HCT116 (cell line): ENCODE data around the gene CPEB1. TPM values are rescaled to one million over a fixed set of nuclear protein-coding genes. Genes with fewer than 3 reads are reported as not detected.

Experiments
- ATAC-seq: fragments of 200-7000 bp; cut with Tn5 transposase; 2 replicates; pipeline ENCODE4 v1.9.1; 2020; ENCODE audit warnings: mild to moderate bottlenecking, moderate library complexity
- BruUV-seq: library from RNA; stranded (reverse); fragments of 400-500 nt; replicated peaks from 2 replicates; lab custom pipeline; 2021; lab: Mats Ljungman, UMichigan
- CTCF ChIA-PET: fragments of 300-600 bp; sonication (Branson Sonifier 250); formaldehyde crosslinking; loops from one replicate; lab custom pipeline; 2021; ENCODE audit warnings: antibody characterized with exemption; lab: Charles Lee
- POLR2A ChIA-PET: fragments of 300-600, 350-600 bp; sonication (Branson Sonifier 250); formaldehyde crosslinking; loops from one replicate; lab custom pipeline; 2021; ENCODE audit warnings: antibody characterized with exemption; lab: Charles Lee
- RAD21 ChIA-PET, 2 experiments: fragments of 300-600 bp; sonication (Branson Sonifier 250); formaldehyde crosslinking; loops; one replicate each; lab custom pipeline; 2023; ENCODE audit warnings: low total read pairs in 2 of 2; ENCODE audit not compliant: uncharacterized antibody in 2 of 2, unreplicated experiment in 2 of 2, low non-redundant PET in 1 of 2; lab: Charles Lee
- DNase-seq: peaks from one replicate; pipeline ENCODE4 v3.0.0-alpha.2; 2010; ENCODE audit warnings: low read depth, low spot score
- H2AFZ ChIP-seq: fragments of 200-600 bp; shearing (Covaris generic), sonication (generic); 2 replicates; pipeline ENCODE4 v1.6.1; 2017; ENCODE audit warnings: low read depth, mixed run types, mixed read lengths, antibody characterized with exemption, low read length; ENCODE audit not compliant: poor library complexity, severe bottlenecking
- H3K27ac ChIP-seq: 2 replicates; pipeline ENCODE4 v1.5.1; 2012; ENCODE audit warnings: low read depth, low read length
- H3K27me3 ChIP-seq: fragments of 200-600 bp; sonication (generic); 2 replicates; pipeline ENCODE4 v1.6.1; 2016; ENCODE audit warnings: mixed run types, low read length, mixed read lengths; ENCODE audit not compliant: insufficient read depth
- H3K36me3 ChIP-seq, 2 experiments: fragments of 200-500 bp in 1 of 2; fragments of 200-600 bp in 1 of 2; sonication (Bioruptor generic) in 1 of 2; sonication (generic) in 1 of 2; 2 replicates each; pipeline versions ENCODE4 v1.5.1 to v1.6.1; 2014 to 2016; ENCODE audit warnings: low read length in 2 of 2, inconsistent platforms in 1 of 2, mixed read lengths in 1 of 2, mixed run types in 1 of 2; ENCODE audit not compliant: insufficient read depth in 2 of 2, control insufficient read depth in 1 of 2
- H3K4me1 ChIP-seq, 2 experiments: fragments of 200-600 bp in 1 of 2; sonication (generic) in 1 of 2; 2 replicates each; pipeline versions ENCODE4 v1.5.1 to v1.6.1; 2012 to 2017; ENCODE audit warnings: low read length in 2 of 2, inconsistent platforms in 1 of 2, mild to moderate bottlenecking in 1 of 2, mixed read lengths in 1 of 2, mixed run types in 1 of 2, moderate library complexity in 1 of 2; ENCODE audit not compliant: insufficient read depth in 2 of 2, control insufficient read depth in 1 of 2
- H3K4me2 ChIP-seq: fragments of 200-600 bp; sonication (generic); 2 replicates; pipeline ENCODE4 v1.6.1; 2017; ENCODE audit warnings: mixed run types, low read length, mixed read lengths
- H3K4me3 ChIP-seq, 2 experiments: fragments of 200-600 bp in 1 of 2; sonication (generic) in 1 of 2; replicated peaks in 1 of 2; 2 replicates each; pipeline ENCODE4 v1.5.1; 2011 to 2016; ENCODE audit warnings: low read length in 2 of 2, control low read depth in 1 of 2, low read depth in 1 of 2, mild to moderate bottlenecking in 1 of 2, mixed read lengths in 1 of 2, mixed run types in 1 of 2
- H3K79me2 ChIP-seq: fragments of 200-600 bp; sonication (generic); 2 replicates; pipeline ENCODE4 v1.6.1; 2017; ENCODE audit warnings: mild to moderate bottlenecking, mixed run types, low read length, moderate library complexity, mixed read lengths; ENCODE audit not compliant: insufficient read depth
- H3K9ac ChIP-seq: fragments of 200-600 bp; sonication (generic); 2 replicates; pipeline ENCODE4 v1.6.1; 2016; ENCODE audit warnings: low read length, mixed read lengths
- H3K9me2 ChIP-seq: fragments of 200-600 bp; sonication (generic), shearing (Covaris generic); 2 replicates; pipeline ENCODE4 v1.6.1; 2017; ENCODE audit warnings: mixed run types, mild to moderate bottlenecking, moderate library complexity; ENCODE audit not compliant: insufficient read depth
- H3K9me3 ChIP-seq, 2 experiments: fragments of 200-500 bp in 1 of 2; fragments of 200-600 bp in 1 of 2; sonication (Bioruptor generic) in 1 of 2; sonication (generic) in 1 of 2; 2 replicates each; pipeline ENCODE4 v1.6.1; 2014 to 2017; ENCODE audit warnings: low read length in 2 of 2, mixed read lengths in 2 of 2, inconsistent platforms in 1 of 2, low read depth in 1 of 2, mild to moderate bottlenecking in 1 of 2, mixed run types in 1 of 2, moderate library complexity in 1 of 2; ENCODE audit not compliant: control insufficient read depth in 1 of 2, insufficient read depth in 1 of 2
- H4K20me1 ChIP-seq: fragments of 200-600 bp; sonication (generic), shearing (Covaris generic); 2 replicates; pipeline ENCODE4 v1.6.1; 2017; ENCODE audit warnings: mixed run types, mild to moderate bottlenecking, moderate library complexity; ENCODE audit not compliant: insufficient read depth
- CBX3 ChIP-seq: IDR thresholded peaks from 2 replicates; pipeline ENCODE4 v1.6.1; 2012; ENCODE audit warnings: low read depth
- FOSL1 ChIP-seq: IDR thresholded peaks from 2 replicates; pipeline ENCODE4 v1.6.1; 2012; ENCODE audit warnings: low read depth
- JUND ChIP-seq: IDR thresholded peaks from 2 replicates; pipeline ENCODE4 v1.6.1; 2012
- POLR2A ChIP-seq: IDR thresholded peaks from 2 replicates; pipeline ENCODE4 v1.7.0; 2011; ENCODE audit warnings: borderline replicate concordance; ENCODE audit not compliant: insufficient read depth, insufficient read length; ENCODE audit errors: extremely low read depth
- POLR2AphosphoS5 ChIP-seq: IDR thresholded peaks from 2 replicates; pipeline ENCODE4 v1.6.1; 2011; ENCODE audit warnings: mild to moderate bottlenecking, low read depth, low read length, moderate library complexity
- SIN3A ChIP-seq: IDR thresholded peaks from 2 replicates; pipeline ENCODE4 v1.6.1; 2012; ENCODE audit warnings: low read depth
- SP1 ChIP-seq: IDR thresholded peaks from 2 replicates; pipeline ENCODE4 v1.6.1; 2012; ENCODE audit warnings: low read depth
- SRF ChIP-seq: IDR thresholded peaks from 2 replicates; pipeline ENCODE4 v1.6.1; 2012; ENCODE audit warnings: low read depth
- TCF7L2 ChIP-seq: IDR thresholded peaks from 2 replicates; pipeline ENCODE4 v1.7.0; 2011; ENCODE audit warnings: borderline replicate concordance, inconsistent platforms; ENCODE audit not compliant: insufficient read depth, insufficient read length; ENCODE audit errors: extremely low read depth
- YY1 ChIP-seq: IDR thresholded peaks from 2 replicates; pipeline ENCODE4 v1.6.1; 2011; ENCODE audit warnings: low read length, low read depth, moderate library complexity, mild to moderate bottlenecking; ENCODE audit not compliant: insufficient replicate concordance; ENCODE audit errors: extremely low read depth
- ZNF274 ChIP-seq: fragments of 200-500 bp; sonication (Bioruptor generic); IDR thresholded peaks from 2 replicates; pipeline ENCODE4 v1.6.1; 2014; ENCODE audit warnings: mild to moderate bottlenecking, low read depth, low read length, inconsistent platforms
- intact Hi-C: fragments of 100-400 bp; cut with micrococcal nuclease; formaldehyde crosslinking; loops from 2 replicates; pipeline ENCODE4 v1.10.0; 2022
- total RNA-seq: library from RNA; stranded (reverse); gene quantifications from one replicate; pipeline ENCODE4 v1.2.1, GENCODE V29; 2021; ENCODE audit not compliant: unreplicated experiment
- TF ChIP-seq, protein P1 (sequence below): IDR thresholded peaks from 2 replicates; pipeline ENCODE4 v1.6.1; 2011; ENCODE audit warnings: mild to moderate bottlenecking, low read length, moderate library complexity; ENCODE audit not compliant: insufficient replicate concordance; ENCODE audit errors: extremely low read depth
- TF ChIP-seq, protein P2 (sequence below): IDR thresholded peaks from 2 replicates; pipeline ENCODE4 v1.6.1; 2012; ENCODE audit warnings: low read depth
- TF ChIP-seq, protein P3 (sequence below): IDR thresholded peaks from 2 replicates; pipeline ENCODE4 v1.6.1; 2012
- TF ChIP-seq, protein P4 (sequence below): IDR thresholded peaks from 2 replicates; pipeline ENCODE4 v1.6.1; 2012

CPEB1 gene
- total RNA-seq, 1 experiment from 2014 or later: not detected

DNA sequence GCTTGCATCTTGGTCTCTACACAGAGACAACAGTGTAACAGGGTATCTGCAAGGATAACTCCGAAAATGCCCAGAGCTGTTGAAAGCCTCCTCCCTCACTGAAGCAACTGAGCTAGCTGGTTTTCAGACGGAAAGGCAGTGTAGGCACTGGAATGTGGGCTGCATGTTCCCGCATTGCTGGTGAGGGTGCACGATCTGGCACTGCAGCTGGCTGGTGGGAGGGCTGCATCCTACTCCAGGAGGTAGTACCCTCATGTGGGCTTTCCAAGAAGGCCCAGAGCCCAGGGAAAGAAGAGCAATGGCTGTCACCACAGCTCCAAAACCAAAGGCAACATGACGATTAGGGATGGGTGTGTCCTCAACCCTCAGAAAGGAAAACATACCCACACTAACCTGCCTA, 78.2 kb downstream of the CPEB1 start:
- Histone ChIP-seq H3K9ac (no peak overlapping the region), H3K4me2 (no peak overlapping the region), H3K36me3 (no peaks in the 10 kb centered on the region), H3K4me3 (no peak overlapping the region), H3K79me2 (no peaks in the 10 kb centered on the region), H3K27ac (no peak overlapping the region), H4K20me1 (no peaks in the 10 kb centered on the region), H3K27me3 (0 out of 2 replicates have a peak, but pooled peaks cover 3% of the 10 kb centered on the region), H3K4me1 (no peaks in the 10 kb centered on the region), H3K9me3 (no peaks in the 10 kb centered on the region), H3K9me2 (no peaks in the 10 kb centered on the region), H2AFZ (no peak overlapping the region)
- DNase-seq (no peak), ATAC-seq (no peak)
- CTCF ChIA-PET: no interaction called here
- TF ChIP-seq, protein P1, sequence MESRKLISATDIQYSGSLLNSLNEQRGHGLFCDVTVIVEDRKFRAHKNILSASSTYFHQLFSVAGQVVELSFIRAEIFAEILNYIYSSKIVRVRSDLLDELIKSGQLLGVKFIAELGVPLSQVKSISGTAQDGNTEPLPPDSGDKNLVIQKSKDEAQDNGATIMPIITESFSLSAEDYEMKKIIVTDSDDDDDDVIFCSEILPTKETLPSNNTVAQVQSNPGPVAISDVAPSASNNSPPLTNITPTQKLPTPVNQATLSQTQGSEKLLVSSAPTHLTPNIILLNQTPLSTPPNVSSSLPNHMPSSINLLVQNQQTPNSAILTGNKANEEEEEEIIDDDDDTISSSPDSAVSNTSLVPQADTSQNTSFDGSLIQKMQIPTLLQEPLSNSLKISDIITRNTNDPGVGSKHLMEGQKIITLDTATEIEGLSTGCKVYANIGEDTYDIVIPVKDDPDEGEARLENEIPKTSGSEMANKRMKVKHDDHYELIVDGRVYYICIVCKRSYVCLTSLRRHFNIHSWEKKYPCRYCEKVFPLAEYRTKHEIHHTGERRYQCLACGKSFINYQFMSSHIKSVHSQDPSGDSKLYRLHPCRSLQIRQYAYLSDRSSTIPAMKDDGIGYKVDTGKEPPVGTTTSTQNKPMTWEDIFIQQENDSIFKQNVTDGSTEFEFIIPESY: no peak
- TF ChIP-seq FOSL1 (no peak), SRF (no peak), POLR2A (no peak), SP1 (no peak), YY1 (no peak), POLR2AphosphoS5 (no peak), TCF7L2 (no peak), CBX3 (no peak), ZNF274 (no peak), JUND (no peak), SIN3A (no peak)
- TF ChIP-seq, protein P2, sequence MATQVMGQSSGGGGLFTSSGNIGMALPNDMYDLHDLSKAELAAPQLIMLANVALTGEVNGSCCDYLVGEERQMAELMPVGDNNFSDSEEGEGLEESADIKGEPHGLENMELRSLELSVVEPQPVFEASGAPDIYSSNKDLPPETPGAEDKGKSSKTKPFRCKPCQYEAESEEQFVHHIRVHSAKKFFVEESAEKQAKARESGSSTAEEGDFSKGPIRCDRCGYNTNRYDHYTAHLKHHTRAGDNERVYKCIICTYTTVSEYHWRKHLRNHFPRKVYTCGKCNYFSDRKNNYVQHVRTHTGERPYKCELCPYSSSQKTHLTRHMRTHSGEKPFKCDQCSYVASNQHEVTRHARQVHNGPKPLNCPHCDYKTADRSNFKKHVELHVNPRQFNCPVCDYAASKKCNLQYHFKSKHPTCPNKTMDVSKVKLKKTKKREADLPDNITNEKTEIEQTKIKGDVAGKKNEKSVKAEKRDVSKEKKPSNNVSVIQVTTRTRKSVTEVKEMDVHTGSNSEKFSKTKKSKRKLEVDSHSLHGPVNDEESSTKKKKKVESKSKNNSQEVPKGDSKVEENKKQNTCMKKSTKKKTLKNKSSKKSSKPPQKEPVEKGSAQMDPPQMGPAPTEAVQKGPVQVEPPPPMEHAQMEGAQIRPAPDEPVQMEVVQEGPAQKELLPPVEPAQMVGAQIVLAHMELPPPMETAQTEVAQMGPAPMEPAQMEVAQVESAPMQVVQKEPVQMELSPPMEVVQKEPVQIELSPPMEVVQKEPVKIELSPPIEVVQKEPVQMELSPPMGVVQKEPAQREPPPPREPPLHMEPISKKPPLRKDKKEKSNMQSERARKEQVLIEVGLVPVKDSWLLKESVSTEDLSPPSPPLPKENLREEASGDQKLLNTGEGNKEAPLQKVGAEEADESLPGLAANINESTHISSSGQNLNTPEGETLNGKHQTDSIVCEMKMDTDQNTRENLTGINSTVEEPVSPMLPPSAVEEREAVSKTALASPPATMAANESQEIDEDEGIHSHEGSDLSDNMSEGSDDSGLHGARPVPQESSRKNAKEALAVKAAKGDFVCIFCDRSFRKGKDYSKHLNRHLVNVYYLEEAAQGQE: no peak
- TF ChIP-seq, protein P3, sequence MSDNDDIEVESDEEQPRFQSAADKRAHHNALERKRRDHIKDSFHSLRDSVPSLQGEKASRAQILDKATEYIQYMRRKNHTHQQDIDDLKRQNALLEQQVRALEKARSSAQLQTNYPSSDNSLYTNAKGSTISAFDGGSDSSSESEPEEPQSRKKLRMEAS: no peak
- TF ChIP-seq, protein P4, sequence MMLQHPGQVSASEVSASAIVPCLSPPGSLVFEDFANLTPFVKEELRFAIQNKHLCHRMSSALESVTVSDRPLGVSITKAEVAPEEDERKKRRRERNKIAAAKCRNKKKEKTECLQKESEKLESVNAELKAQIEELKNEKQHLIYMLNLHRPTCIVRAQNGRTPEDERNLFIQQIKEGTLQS: no peak
- no TSS peak for BruUV-seq
- RAD21 ChIA-PET: no interaction called here
- POLR2A ChIA-PET: interaction anchor here (1.2 kb wide), 1 partner anchor 29 kb away, joined by 3 read pairs; the partner anchor contains the start of gene RPS17
- intact Hi-C loops: no loop called here
